Kidney (tissue), 14 donors: ENCODE data around the gene ATL3. TPM values are rescaled to one million over a fixed set of nuclear protein-coding genes. Genes with fewer than 3 reads are reported as not detected.
A peak's percentile ranks its signal among the peaks of the same experiment; 100 is the strongest.

ENCODE experiments used
- DNase-seq, 5 donors: peaks; one replicate each; pipeline ENCODE4 v3.0.0-alpha.2; 2013 to 2020
- FAIRE-seq: peaks from 2 replicates; lab custom pipeline; 2012; peaks lifted over from hg19 to GRCh38; lab: Jason Lieb, UNC
- H3K27ac ChIP-seq, 2 donors: one replicate each; pipeline ENCODE4 v1.7.0; 2013; ENCODE audit warnings: low read depth in 2 of 2, low read length in 2 of 2, inconsistent platforms in 1 of 2
- H3K27me3 ChIP-seq: one replicate; pipeline ENCODE4 v1.7.1; 2013; ENCODE audit warnings: low read length, inconsistent platforms; ENCODE audit not compliant: control insufficient read depth, insufficient read depth
- H3K36me3 ChIP-seq, 3 donors: one replicate each; pipeline versions ENCODE4 v1.7.0 to v1.7.1; 2013; ENCODE audit warnings: low read length in 3 of 3, control low read depth in 1 of 3, inconsistent platforms in 1 of 3; ENCODE audit not compliant: insufficient read depth in 3 of 3, control insufficient read depth in 2 of 3
- H3K4me1 ChIP-seq, 3 donors: one replicate each; pipeline versions ENCODE4 v1.7.0 to v1.7.1; 2013; ENCODE audit warnings: low read length in 3 of 3, inconsistent platforms in 1 of 3, low read depth in 1 of 3; ENCODE audit not compliant: control insufficient read depth in 2 of 3, insufficient read depth in 2 of 3
- H3K4me3 ChIP-seq, 3 donors: one replicate each; pipeline versions ENCODE4 v1.7.0 to v1.8.1; 2013; ENCODE audit warnings: low read length in 3 of 3, control low read depth in 1 of 3, inconsistent platforms in 1 of 3
- H3K9ac ChIP-seq, 3 donors: one replicate each; pipeline versions ENCODE4 v1.7.0 to v1.7.1; 2013; ENCODE audit warnings: low read length in 3 of 3, control low read depth in 1 of 3, inconsistent platforms in 1 of 3
- H3K9me3 ChIP-seq, 3 donors: one replicate each; pipeline versions ENCODE4 v1.7.0 to v1.7.1; 2013; ENCODE audit warnings: low read length in 3 of 3, control low read depth in 1 of 3, inconsistent platforms in 1 of 3; ENCODE audit not compliant: control insufficient read depth in 2 of 3, insufficient read depth in 1 of 3
- CTCF ChIP-seq: IDR thresholded peaks from 3 replicates; pipeline ENCODE4 v1.5.1; 2012; ENCODE audit warnings: mild to moderate bottlenecking, moderate library complexity, borderline replicate concordance; ENCODE audit not compliant: insufficient read depth; ENCODE audit errors: extremely low read depth
- intact Hi-C: fragments of 100-400 bp; cut with DNase I; formaldehyde crosslinking; loops from one replicate; pipeline ENCODE4 v1.11.1; 2022
- polyA plus RNA-seq: library from polyadenylated mRNA; stranded (reverse); fragments of 350-450 nt; fragmentation: Illumina TruSeq; extraction: RNeasy Lipid Tissue Mini Kit (QIAGEN cat#74804); gene quantifications from one replicate; pipeline ENCODE4 v1.2.3, GENCODE V29; 2014; ENCODE audit warnings: low read depth, low replicate concordance; ENCODE audit not compliant: insufficient read depth
- total RNA-seq: library from RNA; stranded (reverse); fragmentation: NEBNext Ultra II Directional; extraction: Animal tissue kit (Norgen Biotek cat#: 25700); gene quantifications from one replicate; pipeline ENCODE4 v1.2.1, GENCODE V29; 2021
- donor health status: control.
- donor health status: control.
- donor health status: control.
- donor health status: control.
- donor health status: control.
- donor health status: DM: yes; HTN: yes; CAD: no.
- donor health status: Normal renal cell carcinoma (clear cell type).

The ATL3 gene
- total and polyA plus RNA-seq, 2 donors from 2014 or later = 11.4 to 78.3 TPM

GRCh38 chr11:63672156-63672463 lies 934 bp upstream of the ATL3 start:
- Histone ChIP-seq H3K4me3 (peak overlapping the region in 1 of 3 donors; percentile 78), H3K27me3 (no peaks in the 10 kb centered on the region), H3K4me1 (peaks cover 0 to 13% (median 10%) of the 10 kb centered on the region in 3 donors), H3K27ac (peak overlapping the region in 1 of 2 donors; percentile 62), H3K36me3 (no peaks in the 10 kb centered on the region), H3K9me3 (no peaks in the 10 kb centered on the region), H3K9ac (peak overlapping the region in 1 of 3 donors; percentile 76)
- intact Hi-C loops = no loop called here
- DNase-seq (no peak), FAIRE-seq (no peak)
- TF ChIP-seq CTCF = no peak

- H3K4me3 ChIP-seq = peak overlapping the region; percentile 56 to 78 (median 72)
- intact Hi-C loops = no loop called here
- FAIRE-seq = no peak
Observed at GRCh38 chr11:63670433-63671321, 499 bp downstream of the ATL3 start.

GRCh38 chr11:63670096-63670432 lies 1.1 kb downstream of the ATL3 start:
- Histone ChIP-seq H3K27me3 (no peaks in the 10 kb centered on the region), H3K9me3 (no peaks in the 10 kb centered on the region), H3K27ac (peak overlapping the region in 1 of 2 donors; percentile 96), H3K4me1 (peaks cover 0 to 13% (median 10%) of the 10 kb centered on the region in 3 donors), H3K9ac (peak overlapping the region in 2 of 3 donors; percentile 2 to 76), H3K4me3 (peak overlapping the region; percentile 56 to 78 (median 72)), H3K36me3 (no peaks in the 10 kb centered on the region)
- TF ChIP-seq CTCF = no peak
- no peak for DNase-seq
- intact Hi-C loops = no loop called here
- FAIRE-seq = no peak

More at GRCh38 chr11:63670433-63671321, 499 bp downstream of the ATL3 start:
- Histone ChIP-seq H3K36me3 (no peaks in the 10 kb centered on the region), H3K9me3 (no peaks in the 10 kb centered on the region), H3K27me3 (no peaks in the 10 kb centered on the region), H3K4me1 (peaks cover 0 to 13% (median 10%) of the 10 kb centered on the region in 3 donors), H3K9ac (peak overlapping the region; percentile 2 to 76 (median 12)), H3K27ac (peak overlapping the region; percentile 93 to 96)
- TF ChIP-seq CTCF = peak; percentile 46
- peak in 3 of 5 donors; percentile 29 to 65 (median 47) for DNase-seq
